G401 (cell line): Measurements from ENCODE around the gene LCE1A. TPM values are rescaled to one million over a fixed set of nuclear protein-coding genes. Genes with fewer than 3 reads are reported as not detected.

ENCODE experiments used
- DNase-seq: peaks from one replicate; pipeline ENCODE4 v3.0.0-alpha.2; 2015; ENCODE audit warnings: low spot score
- in situ Hi-C: cut with HindIII; loops from 2 replicates; pipeline ENCODE4 v1.10.0; 2016; ENCODE audit warnings: low sequenced_read_pairs, mixed read lengths
- total RNA-seq: library from RNA; depleted of rRNA; stranded (reverse); fragments of >200 nt; shearing (Covaris generic); gene quantifications from 2 replicates; pipeline ENCODE4 v1.2.3, GENCODE V29; 2014; rRNA removed

LCE1A gene, protein sequence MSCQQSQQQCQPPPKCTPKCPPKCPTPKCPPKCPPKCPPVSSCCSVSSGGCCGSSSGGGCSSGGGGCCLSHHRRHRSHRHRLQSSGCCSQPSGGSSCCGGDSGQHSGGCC
- not detected in 2 replicates for total RNA-seq

DNA sequence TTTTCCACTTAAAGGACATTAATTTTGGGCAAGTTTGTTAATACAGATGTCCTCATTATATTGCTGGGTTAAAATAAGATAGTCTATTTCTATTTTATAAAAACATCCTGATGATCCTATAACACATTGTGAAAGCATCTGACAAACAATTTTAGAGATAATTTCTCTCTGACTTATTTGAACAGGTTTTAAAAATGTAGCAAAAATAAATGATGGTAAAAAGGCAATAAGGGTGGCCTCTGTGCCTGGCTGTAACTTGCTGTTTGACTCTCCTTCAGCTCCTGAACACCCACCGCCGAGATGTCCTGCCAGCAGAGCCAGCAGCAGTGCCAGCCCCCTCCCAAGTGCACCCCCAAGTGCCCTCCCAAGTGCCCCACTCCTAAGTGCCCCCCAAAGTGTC lies at the start of gene LCE1A:
Gene LCE1A (plus strand): TSS at position 301 of the 400 bp plus-strand sequence. CDS start 0 bp downstream, at position 301.
- no peak for DNase-seq
- in situ Hi-C loops = no loop called here

DNA sequence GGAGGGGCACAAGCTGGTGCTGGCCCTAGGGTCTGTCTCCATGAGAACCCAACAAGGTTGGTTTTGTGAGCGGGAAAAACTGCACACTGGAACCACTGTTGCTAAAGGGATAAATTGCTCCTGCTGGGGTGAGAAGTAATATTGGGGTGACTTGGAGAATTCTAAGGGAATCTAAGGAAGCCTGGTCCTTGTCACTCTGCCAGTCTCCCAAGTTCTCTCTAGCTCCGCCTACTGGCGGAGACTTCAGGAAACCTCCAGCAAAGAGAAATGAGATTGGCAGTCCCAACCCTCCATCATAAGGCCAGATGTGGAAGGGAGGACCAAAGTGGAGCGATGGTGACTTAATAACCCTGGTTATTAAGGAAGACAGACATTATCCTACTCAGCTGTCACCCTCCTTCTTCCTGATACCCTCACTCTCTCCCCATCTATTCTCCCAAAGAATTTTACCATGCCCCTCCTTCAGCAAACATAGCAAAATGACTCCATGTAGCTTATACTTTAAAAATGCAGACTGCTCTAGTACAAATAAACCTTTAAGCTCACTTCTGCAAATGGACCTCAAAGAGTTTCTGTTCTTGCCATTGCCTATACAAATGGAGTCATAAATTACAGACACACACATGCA lies 49.6 kb upstream of the LCE1A start:
- no peak for DNase-seq

DNA sequence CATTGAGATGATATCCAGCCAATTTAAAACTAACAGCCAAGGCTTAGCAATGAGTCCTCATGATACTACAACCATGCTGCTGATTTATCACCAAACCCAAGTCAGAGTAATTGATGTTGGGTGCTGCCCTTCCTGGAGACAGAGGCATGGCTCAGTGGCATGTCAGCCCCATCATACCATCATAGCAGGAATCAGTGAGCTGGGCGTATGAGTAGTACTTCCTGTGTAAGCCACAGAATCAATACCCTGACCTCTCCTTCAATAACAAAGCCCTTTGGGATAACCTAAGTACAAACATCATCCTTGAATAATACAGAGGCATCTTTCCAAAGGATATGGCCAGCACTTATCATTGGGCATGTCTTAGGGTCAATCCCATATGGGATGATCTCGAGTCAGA lies 44.2 kb upstream of the LCE1A start:
- no peak for DNase-seq
- in situ Hi-C loops = no loop called here

More for the DNA sequence above, 49.6 kb upstream of the LCE1A start:
- in situ Hi-C loops = no loop called here

DNA sequence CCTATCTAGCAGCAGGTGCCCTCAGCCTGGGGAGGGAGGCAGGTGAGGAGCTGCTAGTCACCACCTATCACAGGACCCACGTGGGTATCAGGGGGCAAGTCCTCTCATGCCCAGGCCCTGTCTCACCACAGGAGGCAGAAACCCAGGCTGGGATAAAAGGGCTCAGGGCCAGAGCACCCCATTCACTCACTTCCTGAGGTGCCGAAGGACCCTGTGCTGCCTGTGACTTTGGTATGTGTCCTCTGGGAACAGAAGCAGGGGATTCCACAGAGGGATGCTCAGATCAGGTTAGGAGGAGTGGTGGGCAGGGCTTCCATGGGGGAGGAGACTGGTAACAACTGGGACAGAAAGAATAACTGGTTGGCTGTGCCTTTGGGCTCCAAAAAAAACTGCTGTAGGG lies 41.2 kb upstream of the LCE1A start, which contains the start of gene LCE1E:
Gene LCE1E (plus strand): TSS at position 181 of the 400 bp plus-strand sequence. CDS start 1,043 bp downstream, outside the sequence.
- in situ Hi-C loops = no loop called here
- no peak for DNase-seq

DNA sequence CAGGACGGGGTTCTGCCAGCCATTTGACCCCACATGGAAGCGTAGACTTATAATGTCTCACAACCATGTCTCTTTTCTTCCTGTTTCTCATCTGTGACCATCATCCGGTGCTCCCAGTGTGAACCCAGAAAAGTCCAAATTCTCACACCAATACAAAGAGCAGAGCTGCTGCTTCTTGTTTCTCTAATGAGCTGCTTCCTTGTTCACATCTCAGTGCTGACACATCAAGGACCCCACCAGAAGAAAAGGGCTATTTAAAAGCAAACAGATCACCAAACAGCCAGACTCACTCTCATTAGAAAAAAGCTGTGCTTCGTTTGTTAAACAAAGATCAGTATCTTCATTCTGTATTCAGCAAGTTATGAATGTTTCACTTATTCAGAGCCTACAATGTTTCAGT lies 31.6 kb upstream of the LCE1A start:
- DNase-seq = no peak
- in situ Hi-C loops = no loop called here

DNA sequence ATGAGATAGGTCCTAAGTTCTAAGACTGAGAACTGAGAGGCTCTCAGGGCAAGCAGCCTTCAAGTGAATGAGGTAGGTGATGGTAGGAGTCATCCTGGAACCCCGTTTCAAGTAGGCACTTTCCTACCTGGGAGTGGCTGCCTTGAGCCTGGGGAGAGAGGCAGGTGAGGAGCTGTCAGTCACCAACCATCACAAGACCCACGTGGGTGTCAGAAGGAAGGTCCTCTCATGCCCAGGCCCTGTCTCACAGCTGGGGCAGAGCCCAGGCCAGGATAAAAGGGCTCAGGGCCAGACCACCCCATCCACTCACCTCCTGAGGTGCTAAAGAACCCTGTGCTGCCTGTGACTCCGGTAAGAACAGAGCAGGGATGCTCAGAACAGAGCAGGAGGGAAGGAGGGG lies 30.9 kb upstream of the LCE1A start, which contains the start of gene LCE1D:
Gene LCE1D (plus strand): TSS at position 301 of the 400 bp plus-strand sequence. CDS start 1,074 bp downstream, outside the sequence.
- no peak for DNase-seq
- in situ Hi-C loops = no loop called here

DNA sequence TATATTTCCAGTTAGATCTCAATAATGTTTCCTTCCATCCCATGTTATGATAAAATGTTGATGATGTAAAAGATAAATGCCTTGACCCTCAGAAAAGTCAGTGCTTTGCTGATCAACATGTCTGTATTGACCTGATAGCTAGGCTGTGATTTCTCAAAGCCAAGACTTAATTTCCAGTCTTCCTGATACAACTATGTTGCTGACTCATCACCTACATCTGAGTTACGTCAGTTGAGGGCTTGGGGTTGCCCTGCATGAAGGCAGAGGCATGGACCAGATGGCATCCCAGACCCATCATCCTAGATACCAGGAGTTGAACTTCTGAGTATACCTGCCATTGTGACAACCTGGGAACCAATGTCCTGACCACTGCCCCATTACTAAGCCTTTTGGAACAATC lies 25.9 kb upstream of the LCE1A start:
- no peak for DNase-seq
- in situ Hi-C loops = no loop called here

DNA sequence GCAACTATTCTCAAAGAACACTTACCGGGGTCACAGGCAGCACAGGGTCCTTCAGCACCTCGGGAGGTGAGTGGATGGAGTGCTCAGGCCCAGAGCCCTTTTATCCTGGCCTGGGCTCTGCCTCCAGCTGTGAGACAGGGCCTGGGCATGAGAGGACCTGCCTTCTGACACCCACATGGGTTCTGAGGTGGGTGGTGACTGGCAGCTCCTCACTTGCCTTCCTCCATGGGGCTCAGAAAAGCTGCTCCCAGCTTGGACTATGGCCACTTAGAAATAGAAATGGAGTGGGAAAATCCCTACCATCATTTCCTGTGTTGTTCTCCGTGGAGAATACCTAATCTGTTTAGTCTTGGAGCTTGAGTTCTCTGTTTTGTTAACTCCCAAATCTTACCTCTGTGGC lies 20.7 kb upstream of the LCE1A start, which contains the start of gene LCE1C:
Gene LCE1C (minus strand): TSS at position 76 of the 400 bp plus-strand sequence. CDS start 1,173 bp downstream, outside the sequence.
- in situ Hi-C loops = no loop called here
- no peak for DNase-seq

DNA sequence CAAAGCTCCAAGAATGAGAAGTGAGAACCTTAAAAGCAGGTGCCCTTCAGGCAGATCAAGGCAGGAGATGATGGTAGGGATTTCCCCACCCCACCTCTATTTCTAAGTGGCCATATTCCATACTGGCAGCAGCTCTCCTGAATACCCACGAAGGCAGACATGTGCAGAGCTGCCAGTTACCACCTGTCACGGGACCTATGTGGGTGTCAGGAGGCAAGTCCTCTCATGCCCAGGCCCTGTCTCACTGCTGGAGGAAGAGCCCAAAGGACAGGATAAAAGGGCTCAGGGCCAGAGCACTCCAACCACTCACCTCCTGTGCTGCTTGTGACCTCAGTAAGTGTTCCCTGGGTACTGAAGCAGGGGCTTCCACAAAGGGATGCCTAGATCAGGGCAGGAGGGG lies 16.2 kb upstream of the LCE1A start:
- in situ Hi-C loops = no loop called here
- DNase-seq = no peak

DNA sequence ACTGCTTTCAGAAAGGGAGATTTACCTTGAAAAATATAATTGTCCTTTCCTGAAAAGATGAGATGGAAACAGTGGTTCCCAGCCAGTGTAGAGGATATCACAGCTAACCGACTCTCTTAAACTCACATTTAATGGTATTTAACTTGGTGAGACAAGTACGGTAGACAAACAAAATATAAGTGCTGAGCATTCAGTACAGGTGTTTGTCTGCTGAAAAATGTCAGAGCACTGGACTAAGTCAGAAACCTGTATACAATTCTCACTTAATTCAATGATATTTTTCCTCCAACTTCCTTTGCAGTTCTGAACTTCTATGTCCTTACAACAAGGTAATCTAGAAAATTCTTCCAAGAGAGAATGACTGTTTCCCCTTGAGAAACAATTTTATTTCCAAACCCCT lies 15.6 kb upstream of the LCE1A start, which contains the start of gene LCE1B:
Gene LCE1B (plus strand): TSS at position 301 of the 400 bp plus-strand sequence. CDS start 476 bp downstream, outside the sequence.
- DNase-seq = no peak
- in situ Hi-C loops = no loop called here

DNA sequence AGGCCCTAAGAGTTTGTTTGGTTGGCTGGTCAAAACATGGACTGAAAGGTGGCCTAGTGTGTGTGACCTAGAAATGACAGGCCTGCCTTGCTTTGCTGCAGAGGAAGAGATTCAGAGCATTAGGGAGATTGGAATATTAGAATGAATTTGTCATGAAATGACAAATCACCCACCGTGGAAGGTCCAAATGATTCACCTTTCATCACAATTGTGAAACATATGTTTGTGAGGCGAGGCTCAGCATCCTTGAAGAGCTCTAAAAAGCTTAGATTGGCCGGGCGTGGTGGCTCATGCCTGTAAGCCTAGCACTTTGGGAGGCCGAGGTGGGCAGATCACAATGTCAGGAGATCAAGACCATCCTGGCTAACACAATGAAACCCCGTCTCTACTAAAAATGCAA lies 10.0 kb upstream of the LCE1A start:
- in situ Hi-C loops = no loop called here
- no peak for DNase-seq

DNA sequence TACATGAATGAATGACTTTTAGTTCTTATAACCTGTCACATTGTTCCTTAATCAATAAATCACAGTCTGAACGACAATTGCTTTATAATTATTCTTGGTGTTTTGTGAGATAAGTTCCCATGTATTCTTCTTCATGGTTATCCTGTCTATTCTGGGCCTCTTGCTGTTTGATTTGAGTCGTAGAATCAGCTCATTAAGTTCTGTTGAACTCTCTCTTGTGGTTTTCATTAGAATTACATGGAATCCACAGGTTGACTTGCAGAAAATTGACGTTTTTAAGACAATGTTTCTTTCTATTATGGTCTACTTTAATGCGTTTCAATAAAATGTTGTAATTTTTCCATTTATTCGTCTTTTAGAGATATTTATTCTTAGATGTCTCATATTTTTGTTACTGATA lies 4.0 kb upstream of the LCE1A start:
- no peak for DNase-seq
- in situ Hi-C loops = no loop called here

DNA sequence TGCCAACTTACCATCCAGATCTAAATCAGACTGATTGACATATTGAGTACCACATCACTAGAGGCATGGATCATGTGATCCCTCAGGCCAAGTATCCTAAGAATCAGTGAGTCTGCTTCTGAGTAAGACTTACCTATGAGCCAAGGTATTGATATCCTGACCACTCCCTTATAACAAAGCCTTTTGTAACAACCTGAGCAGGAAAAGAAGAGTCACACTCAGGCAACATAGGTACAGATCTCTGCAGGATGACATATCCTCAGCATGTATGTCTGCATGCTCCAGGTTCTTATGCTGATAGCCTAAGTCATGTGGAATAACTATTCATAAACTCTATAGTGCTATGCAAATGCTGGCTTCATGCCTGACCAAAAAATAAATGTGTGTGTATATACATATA lies 2.3 kb upstream of the LCE1A start:
- no peak for DNase-seq
- in situ Hi-C loops = no loop called here

DNA sequence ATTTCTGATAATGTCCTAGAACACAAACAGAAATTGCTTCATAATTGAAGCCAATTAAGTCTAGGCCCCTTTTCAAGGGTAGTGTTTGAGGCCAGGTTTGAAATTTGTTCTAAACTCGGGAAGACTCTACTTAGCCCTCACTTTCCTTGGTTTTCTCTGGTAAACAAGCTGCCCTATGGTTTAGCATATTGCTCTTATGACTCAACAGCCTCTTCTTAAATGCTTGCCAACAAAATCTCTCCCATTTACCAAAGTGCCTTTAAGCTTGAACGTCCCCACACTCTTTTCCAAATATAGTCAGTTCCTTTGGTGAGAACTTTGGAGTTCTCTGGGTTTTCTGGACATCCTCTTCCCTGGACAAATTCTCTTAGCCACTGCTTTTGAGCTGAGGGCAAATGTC lies 9.6 kb downstream of the LCE1A start:
- in situ Hi-C loops = no loop called here
- no peak for DNase-seq

DNA sequence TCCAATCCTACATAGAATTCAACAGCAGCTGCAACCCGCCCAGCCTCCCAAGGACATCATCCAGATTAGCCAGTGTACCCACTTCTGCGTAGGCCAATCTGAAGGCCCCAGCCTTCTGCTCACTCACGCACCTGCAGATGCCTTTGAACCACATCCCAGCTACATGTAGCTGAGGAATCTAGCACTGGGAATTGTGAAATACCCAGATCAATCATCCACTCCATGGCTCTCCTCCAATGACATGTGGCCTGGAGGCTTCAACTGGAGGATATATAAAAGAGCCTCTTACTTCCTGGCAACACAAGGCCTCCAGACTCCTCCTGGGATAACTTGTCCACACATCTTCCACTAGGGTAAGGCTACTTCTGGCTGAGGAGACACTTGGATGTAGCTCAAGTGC lies 15.3 kb downstream of the LCE1A start, which contains the start of gene LCE6A:
Gene LCE6A (plus strand): TSS at position 301 of the 400 bp plus-strand sequence. CDS start 665 bp downstream, outside the sequence.
- DNase-seq = no peak
- in situ Hi-C loops = no loop called here

DNA sequence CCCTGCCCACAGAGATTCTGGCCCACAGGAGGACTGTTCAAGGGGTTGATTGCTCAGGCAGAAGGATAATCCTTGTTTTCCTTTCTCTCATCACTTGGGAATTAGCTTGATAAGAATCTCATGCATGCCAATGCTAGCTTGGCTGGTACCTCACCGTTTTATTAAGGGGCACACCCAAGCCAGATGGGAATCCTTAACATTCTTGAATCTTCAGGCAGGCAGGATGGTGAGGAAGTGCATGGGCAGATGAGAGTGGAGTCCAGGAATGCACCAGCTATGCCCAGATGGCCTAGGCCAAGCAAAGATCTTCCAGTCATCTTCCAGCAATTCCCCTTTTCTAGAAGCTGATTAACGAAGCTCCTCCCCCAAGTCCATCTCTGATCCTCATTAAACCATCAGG lies 28.4 kb downstream of the LCE1A start:
- no peak for DNase-seq
- in situ Hi-C loops = no loop called here

DNA sequence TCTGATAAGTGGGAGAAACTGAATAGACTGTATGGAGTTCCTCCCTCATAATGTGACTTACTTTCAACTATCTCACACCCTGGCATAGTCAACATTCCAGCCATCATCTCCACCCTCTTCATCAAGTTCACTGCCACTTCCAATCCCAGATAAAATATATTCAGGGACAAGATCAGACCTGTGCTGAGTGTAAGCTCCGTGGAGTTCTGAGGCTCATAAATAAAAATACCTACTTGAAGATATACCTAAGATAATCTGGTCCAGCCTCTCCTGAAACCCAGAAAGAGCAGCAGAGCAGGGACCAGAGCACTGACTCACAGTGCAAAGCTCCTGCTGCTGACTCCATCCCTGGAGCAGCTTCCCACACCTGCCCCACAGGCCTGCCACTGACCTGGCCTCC lies 30.8 kb downstream of the LCE1A start:
- DNase-seq = no peak
- in situ Hi-C loops = no loop called here

DNA sequence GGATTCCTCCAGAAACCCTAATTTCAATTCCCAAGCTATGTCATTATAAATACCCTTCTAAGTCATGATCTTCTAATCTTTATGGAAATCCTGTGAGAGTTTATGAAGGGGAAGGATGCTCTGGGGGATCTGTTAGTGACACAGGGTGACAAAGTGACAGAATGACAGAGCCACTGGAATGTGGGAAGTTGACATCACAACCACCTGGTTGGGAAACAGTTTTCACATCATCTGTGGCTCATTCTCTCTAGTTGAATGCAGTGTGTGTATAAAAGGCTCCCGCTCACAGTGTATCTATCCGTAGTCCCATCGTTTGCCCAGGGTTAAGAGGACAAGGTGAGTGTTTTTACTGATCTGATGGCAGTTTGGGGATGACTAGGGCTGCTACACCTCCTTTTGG lies 32.4 kb downstream of the LCE1A start, which contains the start of gene LCE7A:
Gene LCE7A (plus strand): TSS at position 301 of the 400 bp plus-strand sequence. CDS start 702 bp downstream, outside the sequence.
- no peak for DNase-seq
- in situ Hi-C loops = no loop called here

DNA sequence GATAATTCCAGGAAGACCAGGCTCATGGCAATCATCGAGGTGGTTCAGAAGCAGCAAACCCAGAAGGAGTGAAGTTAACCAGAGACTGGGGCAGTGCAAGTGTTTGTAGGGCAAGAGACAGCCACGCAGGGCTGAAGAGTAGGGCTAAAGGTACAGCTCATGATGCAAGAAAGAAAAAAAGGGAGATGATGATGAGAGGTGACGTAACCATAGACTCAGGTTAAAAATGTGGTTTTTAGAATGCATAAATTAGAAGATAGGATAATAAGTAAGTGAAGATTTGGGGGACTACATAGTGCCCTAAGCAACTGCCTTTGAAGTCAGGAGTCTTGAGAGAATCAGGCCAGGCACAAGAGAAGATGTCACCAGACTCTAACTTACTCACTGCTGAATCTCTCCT lies 32.9 kb downstream of the LCE1A start:
- DNase-seq = no peak
- in situ Hi-C loops = no loop called here

DNA sequence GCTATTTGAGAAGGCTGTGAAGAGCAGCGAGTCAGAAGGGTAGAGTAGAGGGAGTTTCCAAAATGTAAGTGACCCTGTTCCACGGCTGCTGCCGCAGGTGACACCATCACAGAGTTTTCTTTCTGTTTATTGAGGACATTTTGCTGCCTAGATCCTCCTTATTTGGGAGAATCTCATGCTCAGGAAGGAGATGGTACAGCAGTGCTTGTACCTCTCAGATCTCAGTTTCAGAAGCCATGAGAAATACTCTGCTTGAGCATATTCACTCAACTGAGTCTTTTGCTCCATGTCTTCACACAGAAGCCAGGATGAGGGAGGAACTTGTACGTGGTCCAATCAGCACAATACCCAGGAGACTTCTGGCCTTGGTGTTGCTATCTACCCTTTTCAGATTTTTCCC lies 34.1 kb downstream of the LCE1A start:
- in situ Hi-C loops = no loop called here
- no peak for DNase-seq

DNA sequence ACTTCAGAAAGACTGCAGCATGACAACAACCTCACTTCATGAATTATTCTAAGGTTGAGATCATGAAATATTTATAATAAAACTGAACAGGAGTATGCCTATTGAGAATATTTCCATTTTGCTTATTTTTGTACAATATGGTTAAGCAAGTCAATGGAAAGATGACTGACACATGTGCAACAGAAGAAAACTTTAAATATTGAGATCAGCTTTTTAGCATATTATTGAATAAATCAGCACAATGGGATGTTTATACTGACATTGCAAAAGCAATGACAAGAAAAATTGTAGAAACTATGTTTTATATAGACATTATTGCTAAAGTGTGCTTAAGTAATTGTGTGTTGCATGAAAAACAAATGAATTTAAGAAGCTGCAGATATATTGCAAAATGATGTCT lies 37.2 kb downstream of the LCE1A start:
- DNase-seq = no peak
- in situ Hi-C loops = no loop called here
